ENCODE results near the gene MYL6. TPM values are rescaled to one million over a fixed set of nuclear protein-coding genes. Genes with fewer than 3 reads are reported as not detected.

Gene MYL6
- total RNA-seq, 1 experiment from 2014 or later: 554 TPM

DNA sequence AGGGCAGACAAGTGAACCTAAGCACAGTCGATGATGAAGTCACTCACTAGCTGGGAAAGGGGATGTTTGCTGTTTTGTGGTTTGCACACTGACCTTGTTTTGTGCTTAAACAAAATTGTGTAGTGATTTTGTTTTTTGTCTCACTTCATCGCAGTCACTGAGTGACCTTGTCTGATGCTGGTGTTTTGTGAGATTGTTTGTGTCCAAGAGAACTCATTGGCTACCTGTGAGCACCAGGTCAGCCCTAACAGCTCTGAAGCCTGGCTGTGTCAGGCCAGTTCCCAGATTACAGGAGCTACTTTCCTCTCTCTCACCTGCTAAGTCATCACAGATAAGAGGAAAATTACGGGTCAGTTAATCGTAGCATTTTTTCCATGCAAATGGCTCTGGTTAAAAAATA is 34.0 kb upstream of the MYL6 start (continued):
- TF ChIP-seq ZFX (IDR thresholded peaks at IDR 0.05) (no peak), SIN3A (IDR thresholded peaks at IDR 0.05; ENCODE audit: low read depth) (no peak)

DNA sequence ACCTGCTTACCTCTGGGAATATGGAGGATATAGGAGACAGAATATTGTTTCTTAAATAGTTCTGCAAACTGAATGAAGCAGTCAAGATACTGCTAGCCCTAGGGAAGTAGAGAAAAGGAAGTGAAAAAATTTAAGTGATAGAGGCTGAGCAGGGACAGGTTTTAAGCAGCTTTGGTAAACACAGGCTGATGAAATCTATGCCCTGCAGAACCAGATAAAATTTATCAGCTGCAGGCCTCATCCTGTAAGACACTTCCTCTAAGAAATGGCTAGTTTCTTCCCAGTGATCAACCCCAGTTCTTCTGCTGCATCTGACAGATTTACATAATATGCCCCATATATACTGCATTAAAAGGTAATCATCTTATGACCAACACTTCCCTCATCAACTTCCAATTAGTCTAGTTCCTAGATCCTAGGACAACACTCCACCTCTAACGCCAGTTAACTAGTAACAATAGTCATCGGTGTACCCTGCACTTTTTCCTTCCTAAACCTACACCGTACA is 31.4 kb upstream of the MYL6 start:
- no TSS peak for BruUV-seq (replicated peaks)
- ATAC-seq (no peak), DNase-seq (ENCODE audit: low read depth, low spot score) (no peak)
- H4K20me1 ChIP-seq (ENCODE audit: insufficient read depth): no peaks in the 10 kb centered on the region
- no peak overlapping the region for H2AFZ ChIP-seq (ENCODE audit: low read depth, low read length, poor library complexity, severe bottlenecking)
- H3K9ac ChIP-seq (ENCODE audit: low read length): peak overlapping the region; percentile 32
- CTCF ChIA-PET: interaction anchor here (1.2 to 1.9 kb wide), 3 partner anchors 8 to 95 kb away, joined by 3 to 24 read pairs (median 10); partner anchors contain the start of genes RNF41, SMARCC2 and ZC3H10
- peaks cover 7 to 20% of the 10 kb centered on the region in 2 experiments; a peak in 3 of 4 replicates for H3K36me3 ChIP-seq (ENCODE audit: control insufficient read depth in 1 of 2, insufficient read depth in 2 of 2, low read length in 2 of 2)
- peak overlapping the region; percentile 66 for H3K4me2 ChIP-seq (ENCODE audit: low read length)
- H3K9me2 ChIP-seq (ENCODE audit: insufficient read depth): no peaks in the 10 kb centered on the region
- H3K27me3 ChIP-seq (ENCODE audit: insufficient read depth, low read length): no peaks in the 10 kb centered on the region
- peaks cover 29% of the 10 kb centered on the region for H3K79me2 ChIP-seq (ENCODE audit: insufficient read depth, low read length)
- peak overlapping the region; percentile 54; the same call in 1 of the 2 replicates for H3K27ac ChIP-seq (ENCODE audit: low read depth, low read length)
- intact Hi-C loops (cut with micrococcal nuclease): loop anchor here (2.0 kb wide), 1 partner anchor 338 kb away; no protein-coding TSS in a partner anchor
- H3K4me3 ChIP-seq (replicated peaks in 1 of 2; ENCODE audit: low read depth in 1 of 2, low read length in 2 of 2): no peak overlapping the region
- RAD21 ChIA-PET (ENCODE audit: low non-redundant PET in 1 of 2, low total read pairs in 2 of 2, uncharacterized antibody in 2 of 2, unreplicated experiment in 2 of 2): interaction anchor here in 1 of 2 experiments (0.6 kb wide), 1 partner anchor 31 kb away, joined by 3 read pairs; the partner anchor contains the start of gene MYL6
- H3K9me3 ChIP-seq (ENCODE audit: control insufficient read depth in 1 of 2, insufficient read depth in 1 of 2, low read depth in 1 of 2, low read length in 2 of 2): no peaks in the 10 kb centered on the region
- POLR2A ChIA-PET: interaction anchor here (2.8 kb wide), 1 partner anchor 62 kb away, joined by 17 read pairs; the partner anchor contains the start of gene SMARCC2
- H3K4me1 ChIP-seq (ENCODE audit: control insufficient read depth in 1 of 2, insufficient read depth in 2 of 2, low read length in 2 of 2): peaks cover 16 to 33% of the 10 kb centered on the region in 2 experiments
- TF ChIP-seq, protein P1, sequence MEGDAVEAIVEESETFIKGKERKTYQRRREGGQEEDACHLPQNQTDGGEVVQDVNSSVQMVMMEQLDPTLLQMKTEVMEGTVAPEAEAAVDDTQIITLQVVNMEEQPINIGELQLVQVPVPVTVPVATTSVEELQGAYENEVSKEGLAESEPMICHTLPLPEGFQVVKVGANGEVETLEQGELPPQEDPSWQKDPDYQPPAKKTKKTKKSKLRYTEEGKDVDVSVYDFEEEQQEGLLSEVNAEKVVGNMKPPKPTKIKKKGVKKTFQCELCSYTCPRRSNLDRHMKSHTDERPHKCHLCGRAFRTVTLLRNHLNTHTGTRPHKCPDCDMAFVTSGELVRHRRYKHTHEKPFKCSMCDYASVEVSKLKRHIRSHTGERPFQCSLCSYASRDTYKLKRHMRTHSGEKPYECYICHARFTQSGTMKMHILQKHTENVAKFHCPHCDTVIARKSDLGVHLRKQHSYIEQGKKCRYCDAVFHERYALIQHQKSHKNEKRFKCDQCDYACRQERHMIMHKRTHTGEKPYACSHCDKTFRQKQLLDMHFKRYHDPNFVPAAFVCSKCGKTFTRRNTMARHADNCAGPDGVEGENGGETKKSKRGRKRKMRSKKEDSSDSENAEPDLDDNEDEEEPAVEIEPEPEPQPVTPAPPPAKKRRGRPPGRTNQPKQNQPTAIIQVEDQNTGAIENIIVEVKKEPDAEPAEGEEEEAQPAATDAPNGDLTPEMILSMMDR (IDR thresholded peaks at IDR 0.05 in 2 of 3, conservative IDR thresholded peaks at IDR 0.05 in 1 of 3; ENCODE audit: borderline replicate concordance in 1 of 3, insufficient read depth in 1 of 3, low read depth in 2 of 3, low read length in 2 of 3): no peak
- TF ChIP-seq SRF (IDR thresholded peaks at IDR 0.05; ENCODE audit: low read depth) (no peak), FOSL1 (IDR thresholded peaks at IDR 0.05; ENCODE audit: low read depth) (no peak), SIN3A (IDR thresholded peaks at IDR 0.05; ENCODE audit: low read depth) (no peak), CBX3 (IDR thresholded peaks at IDR 0.05; ENCODE audit: low read depth) (no peak), RAD21 (IDR thresholded peaks at IDR 0.05; ENCODE audit: low read depth) (no peak), POLR2AphosphoS5 (IDR thresholded peaks at IDR 0.05; ENCODE audit: low read depth, low read length) (no peak), POLR2A (IDR thresholded peaks at IDR 0.05; ENCODE audit: borderline replicate concordance, extremely low read depth, insufficient read depth, insufficient read length) (no peak), CEBPB (IDR thresholded peaks at IDR 0.05; ENCODE audit: low read depth) (no peak), SP1 (IDR thresholded peaks at IDR 0.05; ENCODE audit: low read depth) (no peak), EZH2 (IDR thresholded peaks at IDR 0.05) (no peak), ZNF274 (IDR thresholded peaks at IDR 0.05; ENCODE audit: low read depth, low read length) (no peak), ELF1 (IDR thresholded peaks at IDR 0.05; ENCODE audit: borderline replicate concordance, low read depth) (no peak), TCF7L2 (IDR thresholded peaks at IDR 0.05; ENCODE audit: borderline replicate concordance, extremely low read depth, insufficient read depth, insufficient read length) (no peak), YY1 (IDR thresholded peaks at IDR 0.05; ENCODE audit: extremely low read depth, insufficient replicate concordance, low read depth, low read length) (no peak), ZFX (IDR thresholded peaks at IDR 0.05) (no peak), JUND (IDR thresholded peaks at IDR 0.05) (no peak)
- TF ChIP-seq, protein P2, sequence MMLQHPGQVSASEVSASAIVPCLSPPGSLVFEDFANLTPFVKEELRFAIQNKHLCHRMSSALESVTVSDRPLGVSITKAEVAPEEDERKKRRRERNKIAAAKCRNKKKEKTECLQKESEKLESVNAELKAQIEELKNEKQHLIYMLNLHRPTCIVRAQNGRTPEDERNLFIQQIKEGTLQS (IDR thresholded peaks at IDR 0.05): no peak
- TF ChIP-seq, protein P3, sequence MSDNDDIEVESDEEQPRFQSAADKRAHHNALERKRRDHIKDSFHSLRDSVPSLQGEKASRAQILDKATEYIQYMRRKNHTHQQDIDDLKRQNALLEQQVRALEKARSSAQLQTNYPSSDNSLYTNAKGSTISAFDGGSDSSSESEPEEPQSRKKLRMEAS (IDR thresholded peaks at IDR 0.05): no peak
- TF ChIP-seq, protein P4, sequence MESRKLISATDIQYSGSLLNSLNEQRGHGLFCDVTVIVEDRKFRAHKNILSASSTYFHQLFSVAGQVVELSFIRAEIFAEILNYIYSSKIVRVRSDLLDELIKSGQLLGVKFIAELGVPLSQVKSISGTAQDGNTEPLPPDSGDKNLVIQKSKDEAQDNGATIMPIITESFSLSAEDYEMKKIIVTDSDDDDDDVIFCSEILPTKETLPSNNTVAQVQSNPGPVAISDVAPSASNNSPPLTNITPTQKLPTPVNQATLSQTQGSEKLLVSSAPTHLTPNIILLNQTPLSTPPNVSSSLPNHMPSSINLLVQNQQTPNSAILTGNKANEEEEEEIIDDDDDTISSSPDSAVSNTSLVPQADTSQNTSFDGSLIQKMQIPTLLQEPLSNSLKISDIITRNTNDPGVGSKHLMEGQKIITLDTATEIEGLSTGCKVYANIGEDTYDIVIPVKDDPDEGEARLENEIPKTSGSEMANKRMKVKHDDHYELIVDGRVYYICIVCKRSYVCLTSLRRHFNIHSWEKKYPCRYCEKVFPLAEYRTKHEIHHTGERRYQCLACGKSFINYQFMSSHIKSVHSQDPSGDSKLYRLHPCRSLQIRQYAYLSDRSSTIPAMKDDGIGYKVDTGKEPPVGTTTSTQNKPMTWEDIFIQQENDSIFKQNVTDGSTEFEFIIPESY (IDR thresholded peaks at IDR 0.05; ENCODE audit: extremely low read depth, insufficient replicate concordance, low read length): no peak

All from HCT116 (cell line).